Upper lobe of left lung (tissue), 4 donors: ENCODE results near the gene MRPL52.

Experiments
- CTCF ChIP-seq, 6 experiments: fragments of 450-650 bp in 4 of 6; fragments of 200-600 bp in 2 of 6; sonication (generic) in 2 of 6; IDR thresholded peaks; one replicate each; pipeline ENCODE4 v1.5.1; 2016 to 2019; ENCODE audit warnings: antibody characterized with exemption in 6 of 6
- EP300 ChIP-seq, 4 donors: sonication (generic); formaldehyde crosslinking; IDR thresholded peaks; one replicate each; pipeline ENCODE4 v1.5.1; 2017; ENCODE audit warnings: antibody characterized with exemption in 4 of 4, control low read depth in 2 of 4
- POLR2A ChIP-seq, 4 donors: fragments of 450-650 bp; IDR thresholded peaks; one replicate each; pipeline ENCODE4 v1.5.1; 2016 to 2017; ENCODE audit warnings: antibody characterized with exemption in 4 of 4, mild to moderate bottlenecking in 2 of 4

DNA sequence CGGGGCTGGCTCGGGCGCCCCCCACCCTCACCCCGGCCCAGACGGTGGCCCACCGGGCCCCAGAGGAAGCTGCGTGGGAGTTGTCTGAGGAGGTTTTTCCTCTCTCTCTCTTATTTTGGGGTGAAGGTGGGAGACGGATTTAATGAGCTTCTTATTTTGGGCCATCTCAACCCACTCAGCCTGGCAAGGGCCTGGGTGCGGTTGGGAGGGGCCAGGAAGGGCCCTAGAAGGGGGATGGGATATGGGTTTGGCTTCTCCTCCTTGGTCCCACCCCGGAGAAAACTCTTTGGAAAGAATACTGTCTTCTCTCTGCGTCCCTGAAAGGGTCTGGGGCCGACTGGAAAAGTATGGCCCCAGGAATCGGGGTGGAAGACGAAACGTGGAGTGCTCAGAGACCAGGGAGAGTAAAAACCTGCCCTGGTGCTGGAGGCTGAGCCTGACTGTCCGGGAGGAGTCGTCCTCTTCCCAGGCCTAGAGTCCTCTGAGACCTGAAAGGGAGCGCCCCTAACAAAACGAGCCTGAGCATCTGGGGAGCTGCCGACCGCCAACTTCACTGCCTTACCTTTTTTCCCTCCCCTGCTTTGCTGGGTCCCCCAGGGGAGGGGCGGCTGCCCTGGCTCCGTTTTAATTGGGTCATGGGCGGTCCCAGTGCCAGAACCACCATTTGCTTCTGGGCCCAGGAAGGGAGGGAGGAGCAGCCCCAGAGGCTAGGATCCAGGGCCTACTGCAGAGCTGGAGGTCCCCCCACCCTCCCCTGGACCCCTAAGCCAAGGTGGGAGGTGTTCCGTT is 8.3 kb downstream of the MRPL52 start:
- TF ChIP-seq CTCF (IDR thresholded peaks at IDR 0.05) (no peak), POLR2A (IDR thresholded peaks at IDR 0.05) (peak in 1 of 4 donors; percentile 20), EP300 (IDR thresholded peaks at IDR 0.05) (no peak)
